ENCODE data around the gene PZP. TPM values are rescaled to one million over a fixed set of nuclear protein-coding genes. Genes with fewer than 3 reads are reported as not detected.
A peak's percentile ranks its signal among the peaks of the same experiment; 100 is the strongest.
"Not testable (repeated sequence)": the region's sequence is repeated elsewhere in the genome, so short reads cannot be mapped to it uniquely, and the experiment has no call there.

PZP gene
- total RNA-seq, 1 donor from 2014 or later = 0.07 TPM

DNA sequence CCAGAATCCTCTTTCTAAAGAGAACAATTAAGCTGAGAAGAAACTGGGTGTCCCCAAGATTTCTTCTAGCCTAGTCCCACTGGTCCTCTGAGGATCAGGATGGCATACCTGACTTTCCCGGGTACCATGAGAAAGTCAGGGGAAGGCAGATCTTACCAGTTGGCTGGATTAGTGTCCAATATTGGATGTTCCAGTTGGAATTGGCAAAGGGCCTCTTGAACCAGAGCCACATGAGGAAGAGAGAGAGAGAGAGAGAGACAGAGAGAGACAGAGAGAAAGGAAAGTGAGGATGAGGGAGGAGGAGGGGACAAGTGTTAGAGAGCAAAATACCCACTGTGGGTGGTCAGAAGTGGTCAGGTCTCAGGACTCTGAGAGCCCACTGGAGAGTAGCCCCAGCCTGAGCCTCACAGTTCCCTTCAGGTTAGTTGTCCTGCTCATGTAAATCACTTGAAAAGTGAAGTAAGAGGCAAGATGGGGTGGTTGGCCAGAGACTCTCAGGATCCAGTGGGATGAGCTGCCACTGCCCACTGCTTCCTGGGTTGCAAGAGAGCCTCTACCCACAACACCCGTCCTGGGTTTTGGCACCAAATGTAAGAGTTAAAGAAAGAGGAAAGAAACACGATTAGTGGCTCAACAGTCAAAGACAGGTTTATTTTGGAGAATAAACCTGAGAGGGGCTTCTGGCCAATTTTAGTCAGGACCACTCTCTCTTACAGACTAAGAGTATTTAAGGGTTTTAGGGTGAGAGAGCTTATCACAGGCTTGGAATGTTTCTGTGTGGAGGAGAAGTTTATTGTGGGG is 64.1 kb downstream of the PZP start:
- Mint-ChIP-seq H3K27ac (no peak overlapping the region), H3K36me3 (peaks cover 10% of the 10 kb centered on the region), H3K4me1 (ENCODE audit: unreplicated experiment) (no peaks in the 10 kb centered on the region), H3K4me3 (no peak overlapping the region), H3K9me3 (peaks cover 11% of the 10 kb centered on the region), H3K27me3 (peaks cover 4% of the 10 kb centered on the region)
- TF ChIP-seq, protein P1, sequence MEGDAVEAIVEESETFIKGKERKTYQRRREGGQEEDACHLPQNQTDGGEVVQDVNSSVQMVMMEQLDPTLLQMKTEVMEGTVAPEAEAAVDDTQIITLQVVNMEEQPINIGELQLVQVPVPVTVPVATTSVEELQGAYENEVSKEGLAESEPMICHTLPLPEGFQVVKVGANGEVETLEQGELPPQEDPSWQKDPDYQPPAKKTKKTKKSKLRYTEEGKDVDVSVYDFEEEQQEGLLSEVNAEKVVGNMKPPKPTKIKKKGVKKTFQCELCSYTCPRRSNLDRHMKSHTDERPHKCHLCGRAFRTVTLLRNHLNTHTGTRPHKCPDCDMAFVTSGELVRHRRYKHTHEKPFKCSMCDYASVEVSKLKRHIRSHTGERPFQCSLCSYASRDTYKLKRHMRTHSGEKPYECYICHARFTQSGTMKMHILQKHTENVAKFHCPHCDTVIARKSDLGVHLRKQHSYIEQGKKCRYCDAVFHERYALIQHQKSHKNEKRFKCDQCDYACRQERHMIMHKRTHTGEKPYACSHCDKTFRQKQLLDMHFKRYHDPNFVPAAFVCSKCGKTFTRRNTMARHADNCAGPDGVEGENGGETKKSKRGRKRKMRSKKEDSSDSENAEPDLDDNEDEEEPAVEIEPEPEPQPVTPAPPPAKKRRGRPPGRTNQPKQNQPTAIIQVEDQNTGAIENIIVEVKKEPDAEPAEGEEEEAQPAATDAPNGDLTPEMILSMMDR (conservative IDR thresholded peaks at IDR 0.05) = no peak
- no peak for DNase-seq (ENCODE audit: extremely low spot score, unreplicated experiment)

DNA sequence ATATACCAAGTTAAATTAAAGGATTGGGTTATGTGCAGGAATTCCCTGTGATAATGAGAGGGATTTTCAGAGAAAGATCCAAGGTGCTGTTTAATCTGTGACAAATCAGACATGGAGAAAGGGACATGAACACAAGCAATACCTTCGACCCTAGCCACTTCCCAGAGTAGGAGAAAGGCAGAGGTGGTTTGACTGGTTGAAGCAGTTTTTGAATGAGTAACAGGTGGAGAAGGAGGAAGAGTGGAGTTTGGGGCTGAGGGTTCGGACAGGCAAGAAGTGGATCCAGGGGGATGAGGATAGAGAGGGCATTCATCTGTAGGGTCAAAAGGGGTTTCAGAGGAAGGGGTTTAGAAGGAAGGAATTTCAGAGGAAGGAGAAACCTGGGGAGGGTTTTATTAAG is 65.1 kb downstream of the PZP start:
- H3K36me3 Mint-ChIP-seq = peaks cover 10% of the 10 kb centered on the region
- no peak overlapping the region for H3K27ac Mint-ChIP-seq
- peaks cover 4% of the 10 kb centered on the region for H3K27me3 Mint-ChIP-seq
- H3K9me3 Mint-ChIP-seq = peaks cover 11% of the 10 kb centered on the region
- H3K4me3 Mint-ChIP-seq = no peak overlapping the region
- H3K4me1 Mint-ChIP-seq (ENCODE audit: unreplicated experiment) = no peaks in the 10 kb centered on the region
- DNase-seq (ENCODE audit: extremely low spot score, unreplicated experiment) = no peak
- TF ChIP-seq, protein P1 (conservative IDR thresholded peaks at IDR 0.05) = no peak

GRCh38 chr12:9139588-9140290 is 68.5 kb downstream of the PZP start:
- not testable (repeated sequence) for H3K4me3 Mint-ChIP-seq; DNase-seq (ENCODE audit: extremely low spot score, unreplicated experiment); H3K36me3 Mint-ChIP-seq; H3K27me3 Mint-ChIP-seq; H3K9me3 Mint-ChIP-seq; H3K27ac Mint-ChIP-seq; H3K4me1 Mint-ChIP-seq (ENCODE audit: unreplicated experiment)

DNA sequence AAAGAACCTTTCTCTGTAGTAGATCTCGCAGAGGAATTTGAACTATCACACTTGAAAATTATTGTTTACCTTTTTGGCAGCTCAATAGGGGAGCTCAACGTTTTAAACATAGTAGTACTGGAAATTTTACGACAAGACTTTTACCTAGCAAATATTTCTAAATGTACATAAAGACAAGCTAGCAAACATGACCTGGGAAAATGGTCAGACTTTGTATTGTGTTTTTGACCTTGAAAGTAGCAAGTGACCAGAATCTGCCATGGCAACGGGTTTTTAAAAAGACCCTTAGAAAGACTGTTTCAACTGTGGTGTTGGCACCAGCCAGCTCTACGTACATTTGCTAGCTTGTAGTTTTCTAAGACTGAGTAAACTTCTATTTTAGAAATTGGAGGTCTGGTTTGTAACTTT is 72.3 kb downstream of the PZP start:
- H3K9me3 Mint-ChIP-seq = no peaks in the 10 kb centered on the region

GRCh38 chr12:9134981-9135628 is 73.1 kb downstream of the PZP start:
- no peak for DNase-seq (ENCODE audit: extremely low spot score, unreplicated experiment)
- H3K4me3 Mint-ChIP-seq = no peak overlapping the region
- H3K36me3 Mint-ChIP-seq = peaks cover 3% of the 10 kb centered on the region
- H3K27ac Mint-ChIP-seq = no peak overlapping the region
- H3K4me1 Mint-ChIP-seq (ENCODE audit: unreplicated experiment) = peaks cover 8% of the 10 kb centered on the region
- H3K9me3 Mint-ChIP-seq = no peaks in the 10 kb centered on the region
- H3K27me3 Mint-ChIP-seq = no peaks in the 10 kb centered on the region
- TF ChIP-seq, protein P1 (conservative IDR thresholded peaks at IDR 0.05) = peak; percentile 43

More for the DNA sequence above, 72.3 kb downstream of the PZP start:
- Mint-ChIP-seq H3K27ac (no peak overlapping the region), H3K36me3 (peaks cover 3% of the 10 kb centered on the region), H3K27me3 (no peaks in the 10 kb centered on the region), H3K4me3 (no peak overlapping the region), H3K4me1 (ENCODE audit: unreplicated experiment) (peaks cover 8% of the 10 kb centered on the region)
- TF ChIP-seq, protein P1 (conservative IDR thresholded peaks at IDR 0.05) = no peak
- DNase-seq (ENCODE audit: extremely low spot score, unreplicated experiment) = no peak

All from type B pancreatic cell (in vitro differentiated cells).